NCI-H2107 (cell line): ENCODE results near the gene UNKL.

Experiments
- DNase-seq: peaks from one replicate; lab custom pipeline; 2025; lab: John Stamatoyannopoulos, UW

Gene UNKL

DNA sequence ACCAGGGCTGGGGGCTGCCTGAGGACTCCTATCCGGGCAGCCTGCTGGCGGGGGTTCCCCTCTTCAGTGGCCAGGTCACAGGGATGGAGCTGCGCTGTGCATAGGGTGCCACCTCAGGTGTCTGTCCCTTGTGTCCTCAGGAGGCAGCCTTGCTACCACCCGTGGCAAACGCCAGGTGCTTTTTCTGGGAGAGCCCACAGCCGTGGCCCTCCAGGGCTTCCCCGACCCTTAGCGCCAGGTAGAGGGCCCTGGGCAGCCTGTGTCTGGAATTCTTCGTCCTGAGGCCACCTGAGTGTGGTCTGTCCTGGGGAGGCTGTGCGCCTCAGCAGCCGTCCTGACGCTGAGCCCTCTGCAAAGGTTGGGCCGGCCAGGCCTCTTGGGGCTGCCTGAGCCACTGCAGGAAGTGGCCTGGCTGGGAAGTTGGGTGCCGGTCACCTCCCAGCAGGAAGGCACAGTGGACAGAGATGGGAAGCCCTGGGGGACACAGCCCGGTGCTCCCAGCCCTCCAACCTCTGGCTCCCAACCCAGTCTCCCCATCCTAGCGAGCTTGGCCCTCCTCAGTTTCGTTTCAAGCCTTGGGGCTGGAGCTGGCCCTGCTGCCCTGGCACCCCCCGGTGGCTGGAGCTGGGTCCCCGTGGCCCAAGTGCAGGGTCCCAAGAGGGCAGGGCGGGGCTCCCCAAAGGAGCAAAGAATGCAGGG is 88.7 kb downstream of the UNKL start:
- no peak for DNase-seq

- no peak for DNase-seq
These were observed 89.2 kb downstream of the UNKL start for GRCh38 chr16:1325261-1325660.

- DNase-seq = no peak
These were observed 90.1 kb downstream of the UNKL start for GRCh38 chr16:1324286-1324826.

- DNase-seq = no peak
These were observed 90.9 kb downstream of the UNKL start for GRCh38 chr16:1323296-1324239.

DNA sequence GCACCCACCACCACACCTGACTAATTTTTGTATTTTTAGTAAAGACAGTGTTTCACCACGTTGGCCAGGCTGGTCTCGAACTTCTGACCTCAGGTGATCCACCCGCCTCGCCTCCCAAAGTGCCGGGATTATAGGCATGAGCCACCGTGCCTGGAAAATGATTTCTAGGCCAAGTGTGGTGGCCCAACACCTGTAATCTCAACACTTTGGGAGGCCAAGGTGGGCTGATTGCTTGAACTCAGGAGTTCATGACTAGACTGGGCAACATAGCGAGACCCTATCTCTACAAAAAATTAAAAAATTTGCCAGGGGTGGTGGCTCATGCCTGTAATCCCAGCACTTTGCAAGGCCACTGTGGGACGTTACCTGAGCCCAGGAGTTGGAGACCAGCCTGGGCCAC is 92.1 kb downstream of the UNKL start:
- no peak for DNase-seq

- DNase-seq = no peak
These were observed 93.8 kb downstream of the UNKL start for GRCh38 chr16:1320658-1321240.

DNA sequence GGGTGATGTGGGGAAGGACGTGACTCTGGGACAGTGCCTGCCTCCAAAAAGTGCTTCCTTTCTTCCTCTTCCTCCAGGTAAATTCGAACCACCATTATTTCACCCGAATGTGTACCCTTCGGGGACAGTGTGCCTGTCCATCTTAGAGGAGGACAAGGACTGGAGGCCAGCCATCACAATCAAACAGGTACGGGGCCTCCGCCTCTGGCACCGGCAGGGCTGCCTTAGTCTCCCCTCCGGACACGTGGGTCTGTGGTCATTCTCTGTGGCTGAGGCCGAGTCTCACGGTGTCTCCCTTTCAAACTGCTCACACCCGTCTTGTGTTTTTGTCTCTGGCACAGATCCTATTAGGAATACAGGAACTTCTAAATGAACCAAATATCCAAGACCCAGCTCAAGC is 94.4 kb downstream of the UNKL start:
- DNase-seq = no peak

- DNase-seq = no peak
These were observed 95.5 kb downstream of the UNKL start for GRCh38 chr16:1319041-1319440.

GRCh38 chr16:1318268-1318545 is 96.3 kb downstream of the UNKL start:
- no peak for DNase-seq

DNA sequence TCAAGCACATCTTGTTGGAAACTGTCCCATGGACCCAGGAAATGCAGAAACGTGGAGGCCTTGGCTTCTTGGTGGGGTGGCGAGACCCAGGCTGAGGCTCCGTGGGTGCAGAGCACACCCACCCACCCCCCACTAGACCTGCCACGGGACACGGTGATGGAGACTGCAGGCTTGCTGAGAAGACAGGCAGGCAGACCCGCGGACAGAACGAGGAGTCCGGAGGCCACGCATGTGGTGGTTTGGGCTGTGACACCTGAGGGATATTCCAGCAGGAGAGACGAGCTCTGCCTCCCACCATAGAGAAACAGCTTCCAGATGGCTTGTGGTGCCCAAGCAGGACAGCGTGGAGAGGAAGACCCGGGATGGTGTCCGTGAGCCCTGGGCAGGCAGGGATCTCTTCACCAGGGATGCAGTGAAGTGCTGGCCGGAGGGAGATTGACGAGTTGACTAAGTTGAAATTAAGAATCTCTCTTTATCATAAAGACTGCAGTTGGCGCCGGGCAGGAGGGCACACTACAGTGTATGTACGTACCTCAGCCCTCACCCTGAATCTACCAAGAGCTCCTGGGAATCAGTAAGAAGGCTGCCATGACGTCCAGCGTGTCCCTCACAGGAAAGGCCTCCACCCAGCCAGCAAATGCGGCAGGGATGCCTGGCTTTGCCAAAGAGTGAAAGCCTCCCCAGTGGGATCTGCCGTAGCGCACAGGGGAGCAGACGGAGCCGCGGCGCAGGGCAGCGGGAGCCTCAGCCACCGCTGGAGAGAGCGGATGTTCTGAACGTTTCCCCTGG is 96.8 kb downstream of the UNKL start:
- DNase-seq = no peak

DNA sequence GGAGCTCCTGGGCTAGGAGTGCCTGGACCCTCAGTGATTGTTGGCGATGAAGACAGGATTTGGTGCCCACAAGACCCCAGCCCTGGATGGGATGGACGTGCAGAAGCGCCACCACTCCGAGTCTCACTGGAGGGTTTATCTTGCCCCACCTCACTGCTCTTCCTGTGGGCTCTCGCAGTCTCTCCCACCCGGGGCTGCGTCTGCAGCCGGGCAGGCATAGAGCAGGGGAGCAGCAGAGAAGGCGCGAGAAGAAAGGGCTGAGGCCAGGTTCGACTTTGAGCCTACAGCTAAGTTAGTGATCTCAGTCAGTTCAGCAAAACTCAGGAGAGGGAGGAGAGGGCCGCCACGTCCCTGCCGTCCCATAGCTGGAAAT is 98.5 kb downstream of the UNKL start:
- no peak for DNase-seq

DNA sequence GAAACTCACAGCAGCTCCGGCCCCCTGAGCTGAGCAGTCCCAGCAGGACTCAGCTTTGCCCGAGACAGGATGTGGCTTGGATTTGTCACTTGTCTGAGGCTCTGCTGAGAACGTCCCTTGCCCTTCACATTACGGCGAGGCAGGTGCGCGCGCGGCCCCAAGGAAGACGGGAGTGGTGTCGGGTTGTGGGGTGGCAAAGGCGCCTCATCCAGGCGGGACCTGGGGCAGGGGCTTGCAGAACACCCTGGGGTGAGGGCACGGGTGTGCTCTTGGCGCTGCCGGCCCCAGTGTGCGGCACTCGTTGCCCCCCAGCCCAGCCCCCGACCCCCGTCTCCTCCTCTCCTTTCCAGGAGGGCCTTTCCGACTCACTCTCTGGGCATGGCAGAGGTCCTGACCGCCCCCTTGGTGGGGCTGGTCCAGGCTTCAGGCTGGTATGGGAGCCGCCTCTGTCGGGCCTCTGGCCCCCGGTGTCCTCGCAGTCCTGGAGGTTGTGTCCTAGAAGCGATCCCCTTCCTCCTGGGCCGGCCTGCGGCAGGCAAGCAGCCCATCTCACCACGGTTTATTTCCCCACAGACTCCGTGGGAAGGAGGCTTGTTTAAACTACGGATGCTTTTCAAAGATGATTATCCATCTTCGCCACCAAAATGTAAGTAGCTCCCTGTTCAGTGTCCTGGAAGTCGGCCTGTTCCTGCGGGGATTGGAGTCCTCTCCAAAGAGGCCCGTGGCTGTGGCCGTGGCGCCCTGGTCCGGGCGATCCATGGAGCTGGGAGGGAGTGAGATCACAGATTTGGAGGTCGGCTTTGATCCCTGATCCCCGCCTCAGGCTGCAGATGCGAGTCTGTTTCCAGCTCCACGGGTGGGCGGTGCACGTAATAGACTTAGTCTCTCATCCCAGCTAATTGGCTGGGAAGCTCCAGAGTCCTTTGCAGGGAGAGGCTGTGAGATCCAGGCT is 99.1 kb downstream of the UNKL start:
- DNase-seq = no peak

GRCh38 chr16:1314399-1315068 is 100.0 kb downstream of the UNKL start:
- no peak for DNase-seq

- no peak for DNase-seq
These were observed 100.7 kb downstream of the UNKL start for GRCh38 chr16:1313721-1314369.
